ENCODE data around the gene RPGRIP1L.

- TF ChIP-seq CTCF (IDR thresholded peaks at IDR 0.05) (no peak), POLR2A (IDR thresholded peaks at IDR 0.05) (no peak)
These were observed 57.2 kb downstream of the RPGRIP1L start for GRCh38 chr16:53646506-53646905.

All from tibial nerve (tissue), 3 donors.